ENCODE results near the gene CPSF3. TPM values are rescaled to one million over a fixed set of nuclear protein-coding genes. Genes with fewer than 3 reads are reported as not detected.
A peak's percentile ranks its signal among the peaks of the same experiment; 100 is the strongest.

CPSF3 gene
- total RNA-seq, 1 donor from 2014 or later = 44.0 TPM

DNA sequence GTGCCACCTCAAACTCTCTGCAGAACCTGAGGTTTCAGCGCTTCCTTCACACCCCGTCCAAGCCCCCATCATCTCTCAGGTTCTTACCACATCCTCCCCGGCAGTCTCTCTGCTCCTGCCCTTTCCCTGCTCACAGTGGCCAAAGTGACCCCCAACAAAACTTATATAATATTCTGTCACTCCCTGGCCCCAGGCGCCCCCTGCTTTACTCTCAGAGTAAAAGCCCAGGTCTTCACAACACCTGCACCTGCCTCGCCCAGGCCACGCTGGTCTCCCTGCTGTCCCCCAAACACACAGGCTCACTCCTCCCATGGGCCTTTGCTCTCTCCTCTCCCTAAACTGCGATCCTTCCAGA is 6.5 kb upstream of the CPSF3 start:
- Mint-ChIP-seq H3K36me3 (ENCODE audit: low read depth) (peaks cover 37% of the 10 kb centered on the region), H3K4me3 (no peak overlapping the region), H3K27me3 (no peaks in the 10 kb centered on the region), H3K27ac (no peak overlapping the region), H3K4me1 (peaks cover 15% of the 10 kb centered on the region), H3K9me3 (no peaks in the 10 kb centered on the region)
- intact Hi-C loops (cut with micrococcal nuclease) = no loop called here
- CTCF ChIA-PET = no interaction called here
- POLR2A ChIA-PET = no interaction called here
- DNase-seq = no peak
- no peak for ATAC-seq (ENCODE audit: low read depth)
- TF ChIP-seq, protein P1, sequence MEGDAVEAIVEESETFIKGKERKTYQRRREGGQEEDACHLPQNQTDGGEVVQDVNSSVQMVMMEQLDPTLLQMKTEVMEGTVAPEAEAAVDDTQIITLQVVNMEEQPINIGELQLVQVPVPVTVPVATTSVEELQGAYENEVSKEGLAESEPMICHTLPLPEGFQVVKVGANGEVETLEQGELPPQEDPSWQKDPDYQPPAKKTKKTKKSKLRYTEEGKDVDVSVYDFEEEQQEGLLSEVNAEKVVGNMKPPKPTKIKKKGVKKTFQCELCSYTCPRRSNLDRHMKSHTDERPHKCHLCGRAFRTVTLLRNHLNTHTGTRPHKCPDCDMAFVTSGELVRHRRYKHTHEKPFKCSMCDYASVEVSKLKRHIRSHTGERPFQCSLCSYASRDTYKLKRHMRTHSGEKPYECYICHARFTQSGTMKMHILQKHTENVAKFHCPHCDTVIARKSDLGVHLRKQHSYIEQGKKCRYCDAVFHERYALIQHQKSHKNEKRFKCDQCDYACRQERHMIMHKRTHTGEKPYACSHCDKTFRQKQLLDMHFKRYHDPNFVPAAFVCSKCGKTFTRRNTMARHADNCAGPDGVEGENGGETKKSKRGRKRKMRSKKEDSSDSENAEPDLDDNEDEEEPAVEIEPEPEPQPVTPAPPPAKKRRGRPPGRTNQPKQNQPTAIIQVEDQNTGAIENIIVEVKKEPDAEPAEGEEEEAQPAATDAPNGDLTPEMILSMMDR (IDR thresholded peaks at IDR 0.05) = no peak

- POLR2A ChIA-PET = interaction anchor here (0.6 kb wide), 1 partner anchor 552 kb away, joined by 3 read pairs; no protein-coding TSS in a partner anchor
Measured at GRCh38 chr2:9417725-9418124, 5.7 kb upstream of the CPSF3 start.

GRCh38 chr2:9418746-9419145 is 4.7 kb upstream of the CPSF3 start:
- TF ChIP-seq, protein P1 (IDR thresholded peaks at IDR 0.05) = no peak
- H3K36me3 Mint-ChIP-seq (ENCODE audit: low read depth) = peaks cover 34% of the 10 kb centered on the region

More at GRCh38 chr2:9417725-9418124, 5.7 kb upstream of the CPSF3 start:
- no peak overlapping the region for H3K27ac Mint-ChIP-seq
- H3K36me3 Mint-ChIP-seq (ENCODE audit: low read depth) = peaks cover 32% of the 10 kb centered on the region
- ATAC-seq (ENCODE audit: low read depth) = no peak
- no peak for DNase-seq
- H3K9me3 Mint-ChIP-seq = no peaks in the 10 kb centered on the region
- no peak overlapping the region for H3K4me3 Mint-ChIP-seq
- intact Hi-C loops (cut with micrococcal nuclease) = no loop called here
- no peaks in the 10 kb centered on the region for H3K27me3 Mint-ChIP-seq
- CTCF ChIA-PET = no interaction called here
- TF ChIP-seq, protein P1 (IDR thresholded peaks at IDR 0.05) = no peak
- peaks cover 22% of the 10 kb centered on the region for H3K4me1 Mint-ChIP-seq

DNA sequence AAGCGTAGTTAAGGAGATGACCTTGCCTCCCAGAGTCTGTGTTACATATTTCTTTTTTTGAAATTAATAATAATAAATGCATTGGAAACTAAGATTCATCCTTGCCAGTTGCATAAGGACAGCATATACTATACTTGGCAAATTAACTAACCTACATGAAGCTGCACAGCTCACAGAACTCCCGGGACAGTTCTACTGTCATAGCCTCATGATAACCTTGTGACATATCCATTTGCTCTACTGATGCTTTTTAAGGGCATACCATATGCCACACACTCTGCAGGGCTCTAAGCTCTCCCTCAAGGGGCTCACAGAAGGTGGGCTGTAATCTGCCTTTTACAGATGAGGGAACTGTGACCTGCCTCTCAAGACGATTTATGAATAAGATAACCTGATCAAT is 3.9 kb upstream of the CPSF3 start:
- Mint-ChIP-seq H3K9me3 (no peaks in the 10 kb centered on the region), H3K27me3 (no peaks in the 10 kb centered on the region), H3K4me3 (no peak overlapping the region), H3K36me3 (ENCODE audit: low read depth) (peaks cover 29% of the 10 kb centered on the region), H3K27ac (no peak overlapping the region), H3K4me1 (peaks cover 22% of the 10 kb centered on the region)
- DNase-seq = no peak
- CTCF ChIA-PET = no interaction called here
- POLR2A ChIA-PET = no interaction called here
- intact Hi-C loops (cut with micrococcal nuclease) = no loop called here
- ATAC-seq (ENCODE audit: low read depth) = no peak
- TF ChIP-seq, protein P1 (IDR thresholded peaks at IDR 0.05) = no peak

More at GRCh38 chr2:9418746-9419145, 4.7 kb upstream of the CPSF3 start:
- H3K27ac Mint-ChIP-seq = no peak overlapping the region
- no peaks in the 10 kb centered on the region for H3K27me3 Mint-ChIP-seq
- intact Hi-C loops (cut with micrococcal nuclease) = no loop called here
- H3K4me3 Mint-ChIP-seq = no peak overlapping the region
- H3K9me3 Mint-ChIP-seq = no peaks in the 10 kb centered on the region
- DNase-seq (no peak), ATAC-seq (ENCODE audit: low read depth) (no peak)
- POLR2A ChIA-PET = no interaction called here
- CTCF ChIA-PET = no interaction called here
- peaks cover 22% of the 10 kb centered on the region for H3K4me1 Mint-ChIP-seq

GRCh38 chr2:9420495-9420894 is 3.0 kb upstream of the CPSF3 start:
- H3K27ac Mint-ChIP-seq = no peak overlapping the region
- no peaks in the 10 kb centered on the region for H3K9me3 Mint-ChIP-seq
- peaks cover 22% of the 10 kb centered on the region for H3K4me1 Mint-ChIP-seq
- CTCF ChIA-PET = no interaction called here
- peaks cover 27% of the 10 kb centered on the region for H3K36me3 Mint-ChIP-seq (ENCODE audit: low read depth)
- no peaks in the 10 kb centered on the region for H3K27me3 Mint-ChIP-seq
- intact Hi-C loops (cut with micrococcal nuclease) = loop anchor here (5.0 to 10.0 kb wide), 4 partner anchors 418 to 1924 kb away; partner anchors contain the start of genes MBOAT2, ROCK2 and TAF1B
- POLR2A ChIA-PET = no interaction called here
- TF ChIP-seq, protein P1 (IDR thresholded peaks at IDR 0.05) = no peak
- DNase-seq (no peak), ATAC-seq (ENCODE audit: low read depth) (no peak)
- peak overlapping the region; percentile 28 for H3K4me3 Mint-ChIP-seq

Data from activated B cell treated with CpG ODN at 0.5 μM for 24 hours (primary cell).